ENCODE results near the gene HSFX4. TPM values are rescaled to one million over a fixed set of nuclear protein-coding genes. Genes with fewer than 3 reads are reported as not detected.

The HSFX4 gene
- total and polyA plus RNA-seq, 9 of the 15 experiments (the other 6 are each of a cell fraction or from before 2014, with no cell fraction given), result 0.10 to 0.24 (median 0.14) TPM; not detected in 6

GRCh38 chrX:149938427-149938880, 9.1 kb downstream of the HSFX4 start, which contains the start of gene EOLA2 (continued):
- no peak for TF ChIP-seq THAP7 (CRISPR knock-in tag; IDR thresholded peaks at IDR 0.05)
- no peak for TF ChIP-seq THRAP3 (IDR thresholded peaks at IDR 0.05; ENCODE audit: borderline replicate concordance)
- no peak for TF ChIP-seq ZNF75A (CRISPR knock-in tag; IDR thresholded peaks at IDR 0.05)
- no peak for TF ChIP-seq GATAD2A (IDR thresholded peaks at IDR 0.05)
- TF ChIP-seq MYBL2 (IDR thresholded peaks at IDR 0.05; ENCODE audit: low read depth), result no peak
- no peak for TF ChIP-seq MYBL2 (CRISPR knock-in tag; IDR thresholded peaks at IDR 0.05; ENCODE audit: borderline replicate concordance)
- peak; percentile 78 for TF ChIP-seq C11orf30 (IDR thresholded peaks at IDR 0.05; ENCODE audit: low read depth)
- peak; percentile 80 for TF ChIP-seq ZBTB40 (IDR thresholded peaks at IDR 0.05)
- TF ChIP-seq ZBTB40 (CRISPR knock-in tag; IDR thresholded peaks at IDR 0.05), result no peak
- TF ChIP-seq GTF2B (IDR thresholded peaks at IDR 0.05; ENCODE audit: extremely low read depth, insufficient read length), result no peak
- no peak for TF ChIP-seq FOXA1 (IDR thresholded peaks at IDR 0.05; ENCODE audit: borderline replicate concordance)
- TF ChIP-seq ZNF280B (CRISPR knock-in tag; IDR thresholded peaks at IDR 0.05), result no peak
- no peak for TF ChIP-seq ZNF740 (CRISPR knock-in tag; IDR thresholded peaks at IDR 0.05)
- no peak for TF ChIP-seq ZNF740 (tag; IDR thresholded peaks at IDR 0.05)
- no peak for TF ChIP-seq ADNP (tag; IDR thresholded peaks at IDR 0.05)

All from K562 (cell line).